GM18861 (cell line): Measurements from ENCODE around the gene UIMC1.

ENCODE experiments used
- ATAC-seq: cut with Tn5 transposase; IDR thresholded peaks from one replicate; pipeline ENCODE4 v1.9.1; 2021; ENCODE audit not compliant: unreplicated experiment

UIMC1 gene

DNA sequence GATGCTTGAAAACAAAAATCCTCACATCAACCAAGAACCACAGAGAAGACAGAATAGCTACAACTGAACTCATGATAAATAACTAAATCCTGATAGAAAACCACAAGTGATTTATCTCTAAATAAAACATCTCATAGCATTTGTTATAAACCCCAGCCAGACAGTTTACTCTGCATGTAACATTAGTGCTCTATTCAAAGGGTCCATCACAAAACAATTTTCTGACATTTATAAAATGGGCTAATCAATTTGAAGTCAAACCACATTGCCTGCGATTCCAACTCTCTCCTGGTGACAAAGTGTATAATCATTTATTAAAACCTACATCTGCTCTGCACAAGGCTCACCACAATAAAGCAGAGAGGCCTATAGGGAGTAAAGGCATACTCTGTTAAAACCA lies 49.8 kb downstream of the UIMC1 start:
- ATAC-seq = no peak

DNA sequence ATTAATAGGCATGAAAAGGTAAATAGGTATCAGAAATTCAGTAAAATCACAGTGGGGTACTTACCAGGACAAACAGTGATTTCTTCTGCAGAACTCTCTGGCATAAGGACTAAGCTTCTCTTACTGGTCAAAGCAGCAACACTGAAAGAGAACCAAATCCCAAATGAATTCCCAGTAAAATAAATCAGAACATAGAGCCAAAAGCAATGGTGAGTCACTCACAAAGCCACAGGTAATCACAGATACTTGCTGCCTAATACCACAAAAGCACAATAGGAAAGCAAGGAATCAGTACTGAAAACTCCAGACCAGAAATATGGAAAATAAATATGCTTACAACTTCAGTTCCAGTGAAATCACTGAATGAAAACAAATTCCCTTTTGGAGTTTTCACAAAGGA lies 50.7 kb downstream of the UIMC1 start:
- no peak for ATAC-seq

DNA sequence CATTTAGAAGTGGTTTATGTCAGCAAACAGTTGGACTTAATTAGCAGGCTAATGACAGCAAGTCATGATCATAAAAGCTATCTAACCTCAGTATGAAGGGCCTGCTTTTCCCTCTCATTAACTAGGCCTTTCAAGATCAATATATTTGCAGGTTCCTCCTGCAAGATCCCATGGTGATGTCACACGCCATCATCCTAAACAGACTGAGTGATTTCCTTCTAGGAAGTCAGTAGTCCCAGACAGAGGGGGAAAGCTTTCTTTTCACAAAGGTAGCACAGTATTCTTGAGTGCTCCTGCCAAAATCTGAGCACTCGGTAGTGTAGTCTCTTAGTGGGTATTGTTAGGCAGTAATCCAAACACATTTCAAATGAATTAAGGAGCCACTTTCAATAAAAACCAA lies 52.5 kb downstream of the UIMC1 start:
- no peak for ATAC-seq

DNA sequence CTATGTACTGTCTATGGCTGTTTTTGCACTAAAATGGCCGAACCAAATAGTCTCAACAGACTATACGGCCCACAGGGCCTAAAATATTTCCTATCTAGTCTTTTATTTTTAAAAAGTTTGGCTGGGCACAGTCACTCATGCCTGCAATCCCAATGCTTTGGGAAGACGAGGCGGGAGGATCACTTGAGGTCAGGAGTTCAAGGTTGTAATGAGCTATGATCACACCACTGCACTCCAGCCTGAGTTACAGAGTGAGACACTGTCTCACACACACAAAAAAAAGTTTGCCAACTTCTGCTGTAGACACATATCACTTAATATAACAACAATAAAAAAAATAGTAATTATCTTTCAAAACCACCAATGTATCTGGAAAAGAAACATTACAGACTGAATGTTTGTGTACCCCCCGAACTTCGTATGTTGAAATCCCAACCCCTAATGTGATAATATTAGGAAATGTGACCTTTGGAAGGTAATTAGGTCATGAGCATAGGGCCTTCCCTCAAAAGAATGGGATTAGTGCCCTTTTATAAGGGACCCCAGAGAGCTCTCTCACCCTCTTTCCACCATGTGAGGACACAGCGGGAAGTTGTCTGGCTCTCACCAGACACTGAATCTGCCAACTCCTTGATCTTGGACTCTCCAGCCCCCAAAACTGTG lies 53.9 kb downstream of the UIMC1 start:
- no peak for ATAC-seq

DNA sequence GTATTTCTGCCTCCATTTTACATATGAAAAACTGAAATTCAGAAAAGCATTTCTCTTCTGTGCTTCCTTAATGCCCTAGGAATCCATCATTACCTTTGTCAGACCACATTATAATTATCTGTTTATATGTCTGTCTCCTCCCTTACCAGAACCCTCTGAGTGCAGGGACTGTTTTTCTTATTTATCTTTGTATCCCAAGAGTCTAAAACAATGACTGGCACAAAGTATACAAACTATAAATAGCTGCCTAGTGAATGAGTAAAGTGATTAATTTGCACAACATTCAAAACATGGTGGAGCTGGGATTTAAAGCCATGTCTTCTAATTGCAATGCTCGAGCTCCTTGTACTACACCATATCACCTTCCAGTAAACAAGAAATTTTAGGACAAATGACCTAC lies 58.1 kb downstream of the UIMC1 start:
- no peak for ATAC-seq

DNA sequence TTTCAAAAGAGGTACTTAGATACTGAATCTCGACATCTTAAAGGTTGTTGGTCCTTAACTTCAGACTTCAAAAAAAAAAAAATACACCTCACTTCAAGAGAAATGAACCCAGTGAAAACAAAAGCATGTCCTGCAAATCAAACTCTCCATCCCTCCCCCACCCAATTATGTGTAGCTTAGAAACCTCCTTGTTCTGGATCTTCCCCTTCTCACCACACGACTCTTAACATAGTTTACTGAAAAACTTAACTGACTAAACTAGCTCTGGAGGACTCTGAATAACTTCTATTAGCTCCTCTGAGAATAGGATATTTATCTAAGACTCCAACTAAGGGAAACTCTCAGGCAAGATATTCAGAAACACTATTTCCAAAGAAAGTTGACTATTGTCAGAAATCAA lies 58.7 kb downstream of the UIMC1 start:
- ATAC-seq = no peak

DNA sequence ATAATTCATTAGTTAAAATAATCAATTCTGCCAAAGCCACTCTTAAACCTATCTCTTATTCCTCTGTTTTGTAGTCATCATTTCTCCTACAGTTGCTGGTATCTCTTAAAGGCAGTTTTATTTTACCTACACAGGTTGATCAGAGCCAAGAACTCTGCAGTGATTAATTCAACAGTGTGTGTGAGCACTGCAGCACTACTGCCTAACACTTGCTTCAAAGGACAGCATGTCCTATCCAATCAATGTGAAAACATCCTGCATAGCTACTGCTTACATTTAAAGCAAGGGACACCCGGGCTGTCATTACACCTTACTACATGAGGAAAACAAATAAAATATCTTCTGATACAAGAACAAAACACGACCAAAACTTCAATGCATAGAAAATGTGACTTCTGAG lies 62.3 kb downstream of the UIMC1 start:
- ATAC-seq = no peak

DNA sequence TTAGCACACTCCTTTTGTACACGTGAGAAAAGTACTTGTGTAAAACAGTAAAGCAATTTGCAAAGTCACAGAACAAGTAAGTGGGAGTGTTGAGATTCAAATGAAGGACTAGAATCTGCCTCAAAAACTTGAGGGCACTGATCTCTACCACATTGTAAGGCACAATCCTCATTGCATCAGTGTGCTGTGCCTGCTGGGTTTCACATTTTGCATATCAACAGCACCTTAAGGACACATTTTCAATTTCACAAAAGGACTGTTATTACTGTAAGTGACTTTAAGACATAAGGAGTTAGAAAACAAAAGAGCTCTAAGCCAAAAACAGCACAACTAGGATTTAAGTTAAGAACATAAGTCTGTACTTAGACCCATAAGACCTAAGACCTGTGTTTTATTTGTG lies 62.8 kb downstream of the UIMC1 start:
- ATAC-seq = no peak

DNA sequence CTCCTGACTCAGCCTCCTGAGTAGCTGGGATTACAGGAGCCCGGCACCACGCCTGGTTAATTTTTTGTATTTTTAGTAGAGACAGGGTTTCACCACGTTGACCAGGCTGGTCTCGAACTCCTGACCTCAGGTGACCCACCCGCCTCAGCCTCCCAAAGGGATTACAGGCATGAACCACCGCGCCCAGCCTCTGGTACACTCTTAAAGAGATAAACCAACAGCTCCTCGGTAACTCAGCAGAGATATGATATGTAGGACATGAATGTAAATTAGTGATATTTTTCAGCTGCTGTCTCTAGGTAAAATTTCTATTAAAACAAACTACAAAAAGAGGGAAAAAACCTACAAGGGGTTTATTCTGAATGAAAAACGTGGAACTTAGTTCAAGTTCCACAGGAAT lies 64.6 kb downstream of the UIMC1 start:
- ATAC-seq = no peak

DNA sequence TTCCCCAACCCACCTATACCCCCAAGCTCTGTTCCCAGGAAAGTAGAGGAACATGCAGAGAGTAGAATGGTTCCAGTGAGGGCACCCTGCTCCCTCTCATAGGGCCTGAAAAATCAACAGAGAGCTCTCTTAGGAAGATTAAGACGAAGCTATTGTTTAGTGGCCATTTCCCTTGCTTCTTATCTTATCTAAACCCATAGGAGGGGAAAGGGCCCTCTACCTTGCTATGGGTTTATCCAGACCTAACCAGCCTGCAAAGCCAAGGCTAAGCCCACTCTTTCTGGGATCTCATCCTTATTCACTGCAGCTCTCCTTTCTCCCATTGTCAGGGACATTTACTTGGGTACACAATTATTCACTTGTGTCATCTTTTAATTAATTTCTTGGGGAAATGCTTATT lies 68.1 kb downstream of the UIMC1 start:
- no peak for ATAC-seq

DNA sequence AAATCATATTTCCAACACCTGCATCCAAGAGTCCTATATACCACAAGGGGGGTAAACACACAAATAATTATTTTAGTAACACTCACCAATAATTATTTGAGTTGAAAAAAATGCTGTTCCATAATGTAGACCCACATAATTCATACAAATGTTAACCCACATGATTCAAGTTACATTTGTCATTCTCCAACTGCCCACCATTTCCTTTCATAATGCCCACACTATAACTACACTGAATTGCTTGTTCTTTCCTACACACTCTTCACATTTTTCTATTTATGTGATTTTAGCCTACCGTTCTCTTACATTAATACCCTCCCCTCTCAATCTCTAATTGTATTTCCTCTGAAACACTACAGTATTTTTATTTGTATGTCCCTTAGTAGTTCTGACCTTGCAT lies 71.6 kb downstream of the UIMC1 start:
- ATAC-seq = no peak

DNA sequence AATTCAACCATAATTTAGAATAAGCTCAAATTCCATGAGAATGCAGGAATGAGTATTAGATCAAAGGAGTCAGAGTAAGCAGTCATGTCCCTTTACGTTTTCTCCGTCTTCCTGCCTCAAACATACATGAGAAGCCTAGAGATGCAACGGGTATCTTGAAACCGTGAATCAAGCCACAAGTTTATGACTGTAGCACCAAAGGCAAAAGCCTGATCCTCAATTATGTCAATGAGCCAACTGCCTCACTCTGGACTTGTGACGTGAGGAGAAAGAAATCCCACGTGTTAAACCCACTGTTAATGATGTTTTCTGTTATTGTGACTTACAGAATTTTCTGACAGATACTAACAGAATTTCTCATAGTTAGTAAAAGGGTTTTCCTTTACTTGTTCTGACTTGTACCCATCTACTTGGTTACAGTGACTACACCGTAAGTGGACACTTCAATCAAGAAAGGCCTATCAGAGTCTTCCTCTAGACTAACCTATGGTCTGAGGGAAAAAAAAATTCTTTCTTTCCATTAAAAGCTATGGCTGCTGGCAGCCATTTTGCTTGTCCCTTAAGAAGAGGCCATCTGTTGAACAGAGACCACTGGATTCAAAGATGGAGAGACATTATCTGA lies 72.2 kb downstream of the UIMC1 start:
- ATAC-seq = no peak

DNA sequence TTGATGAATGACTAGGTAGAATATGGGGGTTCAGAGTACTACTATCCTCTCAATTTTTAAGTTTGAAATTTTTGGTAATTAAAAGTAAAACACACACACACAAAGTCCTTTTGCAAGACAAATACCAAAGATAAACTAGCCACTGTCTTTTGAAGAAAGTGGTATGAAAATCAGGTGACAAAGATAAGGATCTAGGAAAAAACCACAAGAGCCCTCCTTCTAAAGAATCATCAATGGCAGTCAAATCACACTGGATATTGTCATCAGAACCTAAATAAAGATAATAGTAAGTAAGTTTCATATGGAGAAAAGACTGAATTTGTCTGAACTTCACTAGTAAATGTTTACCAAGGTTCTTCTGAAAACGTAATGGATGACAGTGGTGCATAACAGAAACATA lies 76.9 kb downstream of the UIMC1 start:
- no peak for ATAC-seq

DNA sequence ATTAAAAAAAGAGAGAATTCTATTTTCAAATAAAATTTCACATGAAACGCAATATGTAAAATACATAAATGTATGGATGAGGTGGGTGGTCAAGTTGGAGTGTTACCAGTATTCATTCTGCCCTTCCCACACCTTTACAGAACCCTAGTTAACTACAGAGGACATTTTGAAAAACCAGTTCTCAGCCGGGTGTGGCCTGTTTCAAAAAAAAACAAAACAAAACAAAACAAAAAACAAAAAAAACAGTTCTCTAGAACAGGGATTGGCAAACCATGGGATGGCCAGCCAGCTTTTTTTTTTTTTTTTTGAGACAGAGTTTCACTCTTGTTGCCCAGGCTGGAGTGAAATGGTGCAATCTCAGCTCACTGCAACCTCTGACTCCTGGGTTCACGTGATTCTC lies 79.0 kb downstream of the UIMC1 start:
- no peak for ATAC-seq

DNA sequence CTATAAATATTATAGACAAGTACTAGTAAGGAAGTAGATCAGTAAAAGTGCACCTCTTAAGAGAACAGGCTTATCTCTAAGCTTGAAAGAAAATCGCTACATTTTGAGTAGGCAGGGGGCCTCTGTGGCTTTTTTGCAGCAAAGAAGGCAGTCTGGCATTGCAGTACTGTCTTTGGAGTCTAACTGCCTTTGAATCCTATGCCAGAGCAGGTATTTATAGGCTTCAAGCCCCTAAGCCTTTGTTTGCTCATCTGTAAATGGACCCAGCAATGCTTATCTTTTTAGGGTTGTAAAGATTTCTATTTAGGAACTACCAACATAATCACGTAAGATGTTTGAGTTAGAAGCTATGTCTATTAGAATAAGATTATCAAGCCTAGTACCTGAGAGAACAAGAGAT lies 83.8 kb downstream of the UIMC1 start:
- ATAC-seq = no peak

DNA sequence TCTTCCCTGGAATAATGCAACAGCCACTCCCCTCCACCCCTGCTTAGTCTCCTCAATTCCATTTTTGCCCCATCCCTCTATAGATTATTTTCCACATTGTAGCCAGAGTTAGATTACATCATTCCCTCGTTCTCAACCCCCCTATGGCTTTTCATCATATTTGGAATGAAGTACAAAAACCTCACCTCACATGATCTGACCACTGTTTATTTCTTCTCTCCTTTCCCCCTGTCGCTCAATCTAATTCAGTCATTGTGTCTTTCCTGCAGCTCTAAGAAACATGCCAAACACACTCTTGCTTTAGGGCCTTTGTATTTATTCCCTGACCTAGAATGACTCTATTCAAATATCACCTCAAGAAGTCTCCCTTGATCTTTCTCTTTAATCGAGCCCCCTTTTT lies 84.9 kb downstream of the UIMC1 start:
- ATAC-seq = no peak

DNA sequence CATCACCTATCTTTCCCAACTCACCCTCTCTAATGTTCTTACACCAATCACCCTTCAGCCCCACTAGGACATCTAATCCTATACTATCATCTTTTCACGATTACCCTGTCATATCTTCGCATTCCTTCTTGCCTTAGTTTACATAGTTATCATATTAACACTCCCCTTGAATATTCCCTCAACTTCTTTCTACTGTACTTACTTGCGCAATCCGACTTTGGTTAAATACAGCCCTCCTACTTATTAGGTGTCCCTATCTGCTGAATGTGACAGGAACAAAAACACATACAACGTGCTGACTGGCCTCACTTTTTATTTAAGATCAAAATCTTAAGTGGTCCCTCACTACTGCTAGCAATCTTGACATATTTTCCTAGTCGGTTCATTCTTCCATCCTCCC lies 88.0 kb downstream of the UIMC1 start:
- no peak for ATAC-seq

DNA sequence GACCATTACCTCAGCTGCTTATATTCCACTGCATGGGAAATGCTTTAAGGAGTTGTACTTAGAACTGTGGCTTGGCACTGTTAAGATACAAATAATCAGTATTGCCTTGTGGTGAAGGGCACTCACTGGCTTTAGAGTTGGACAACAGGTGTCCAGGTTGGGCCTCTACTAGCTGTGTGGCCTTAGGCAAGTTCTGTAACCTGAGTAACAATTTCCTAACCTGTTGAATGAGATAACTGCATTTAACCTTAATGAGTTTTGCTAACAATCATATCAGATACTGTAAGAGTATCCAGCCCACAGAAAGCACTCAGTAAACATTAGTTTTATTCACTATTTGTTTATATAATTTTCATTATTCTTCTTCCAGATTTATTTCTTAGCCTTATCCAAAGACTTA lies 90.2 kb downstream of the UIMC1 start:
- no peak for ATAC-seq

DNA sequence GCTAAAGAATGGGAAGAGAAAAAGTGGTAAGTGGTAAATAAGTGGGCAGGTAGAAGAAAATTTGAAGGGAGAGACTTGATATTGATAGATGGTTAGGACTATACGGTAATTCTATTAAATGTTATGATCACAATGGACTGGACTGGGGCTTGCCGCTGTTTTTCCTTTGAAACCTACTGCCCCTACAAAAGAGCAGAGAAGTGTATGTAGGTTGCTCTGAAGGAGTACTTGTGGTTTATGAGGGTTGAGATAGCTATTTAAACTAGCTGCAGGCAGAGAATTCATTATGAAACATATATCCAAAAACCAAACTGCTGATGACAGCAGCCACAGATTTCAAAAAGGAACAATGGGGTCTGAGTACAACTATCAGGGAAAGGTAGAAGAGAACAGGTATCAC lies 90.7 kb downstream of the UIMC1 start:
- ATAC-seq = no peak

DNA sequence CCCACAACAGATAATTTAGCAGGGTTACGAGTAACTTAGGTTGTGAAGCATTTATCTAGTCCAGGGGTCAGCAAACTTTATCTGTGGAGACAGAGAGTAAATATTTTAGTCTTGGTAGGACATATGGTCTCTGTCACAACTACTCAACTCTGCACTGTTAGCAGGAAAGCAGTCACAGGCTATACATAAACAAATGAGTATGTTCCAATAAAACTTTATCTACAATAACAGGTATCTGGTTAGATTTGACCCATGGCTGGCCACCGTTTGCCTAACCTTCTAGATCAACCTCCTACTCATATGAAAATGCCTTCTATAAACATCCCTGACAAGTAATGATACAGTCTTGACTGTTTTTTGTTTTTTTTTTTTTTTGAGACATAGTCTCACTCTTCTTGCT lies 94.5 kb downstream of the UIMC1 start:
- no peak for ATAC-seq

DNA sequence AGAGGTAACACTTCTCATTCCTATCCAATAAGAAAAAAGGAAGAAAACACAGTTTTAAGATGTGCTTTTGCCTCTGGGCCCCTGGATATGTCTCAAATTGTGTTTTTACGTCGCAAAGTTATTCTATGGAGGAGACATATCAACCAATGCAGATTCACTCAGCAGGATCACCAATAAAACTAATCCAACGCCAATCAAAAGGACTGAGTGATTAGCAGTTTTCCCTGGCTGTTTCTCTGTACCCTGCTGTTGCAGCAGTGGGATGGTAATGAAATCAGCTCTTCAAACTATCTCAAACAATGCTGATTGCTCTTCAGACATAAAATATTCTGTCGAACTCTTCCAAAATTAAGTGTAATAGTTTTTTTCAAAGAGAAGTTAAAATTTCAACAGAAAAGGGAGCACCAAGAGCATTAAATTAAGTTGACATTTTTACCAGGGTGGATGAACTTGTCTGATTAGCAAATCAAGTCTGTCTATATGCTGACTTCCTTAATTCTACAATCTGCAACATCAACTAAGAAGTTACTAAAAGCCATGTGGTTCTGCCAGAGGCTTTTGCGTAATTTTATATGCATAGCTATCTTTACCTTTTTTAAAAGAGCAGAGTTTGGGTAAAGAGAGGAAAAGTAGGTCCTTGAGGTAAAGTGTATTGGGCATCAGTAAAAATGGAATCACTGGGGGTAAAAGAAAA lies 97.8 kb downstream of the UIMC1 start:
- ATAC-seq = no peak

DNA sequence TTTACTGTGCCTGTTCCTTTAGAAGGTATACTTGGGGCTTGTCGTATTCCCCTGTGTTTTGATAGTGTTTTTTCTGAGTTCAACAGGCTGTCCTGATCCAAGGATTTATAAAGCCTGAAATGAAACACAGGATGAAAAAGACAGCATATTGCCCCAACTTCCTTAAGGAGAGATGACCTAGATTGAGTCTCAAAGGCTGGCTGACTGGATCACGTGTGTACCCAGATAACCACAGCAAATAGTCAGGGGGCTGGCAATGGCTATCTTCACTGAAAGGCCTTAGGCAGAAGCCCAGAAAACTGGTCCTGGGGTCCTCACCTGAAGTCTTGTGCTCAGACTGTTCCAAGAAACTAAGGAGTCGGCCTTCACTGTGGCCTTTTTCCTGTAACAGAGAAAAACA lies 99.8 kb downstream of the UIMC1 start:
- ATAC-seq = no peak

DNA sequence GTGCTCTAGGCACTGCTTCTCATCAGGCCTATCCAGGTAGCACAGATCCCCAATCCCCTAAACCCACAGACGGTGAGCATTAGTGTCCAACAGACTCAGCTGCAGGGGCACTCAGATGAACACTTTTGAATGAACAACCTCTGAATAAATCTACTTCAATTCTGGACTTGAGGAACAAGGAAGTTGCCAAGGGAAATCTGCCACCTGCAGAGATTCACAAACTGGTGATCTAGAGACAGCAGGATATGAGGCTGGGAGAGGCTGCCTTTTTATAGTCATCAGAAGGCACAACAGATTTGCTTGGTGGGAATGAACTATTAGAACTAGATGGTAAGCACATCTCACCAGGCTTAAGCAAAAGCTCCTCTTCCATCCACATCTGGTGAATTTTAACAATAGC lies 100.5 kb downstream of the UIMC1 start:
- no peak for ATAC-seq
